OCI-LY7 (cell line): ENCODE results near the gene BICC1.

Experiments
- CTCF ChIP-seq: fragments of 200-600 bp; sonication (generic); conservative IDR thresholded peaks from 2 replicates; pipeline ENCODE4 v1.5.1; 2014; ENCODE audit warnings: mild to moderate bottlenecking, antibody characterized with exemption, low read length, moderate library complexity, mixed read lengths
- EZH2phosphoT487 ChIP-seq: fragments of 200-600 bp; sonication (generic); IDR thresholded peaks from 2 replicates; pipeline ENCODE4 v1.6.1; 2018; ENCODE audit warnings: low read depth, borderline replicate concordance, mild to moderate bottlenecking, mixed run types, antibody characterized with exemption, low read length, moderate library complexity, mixed read lengths

DNA sequence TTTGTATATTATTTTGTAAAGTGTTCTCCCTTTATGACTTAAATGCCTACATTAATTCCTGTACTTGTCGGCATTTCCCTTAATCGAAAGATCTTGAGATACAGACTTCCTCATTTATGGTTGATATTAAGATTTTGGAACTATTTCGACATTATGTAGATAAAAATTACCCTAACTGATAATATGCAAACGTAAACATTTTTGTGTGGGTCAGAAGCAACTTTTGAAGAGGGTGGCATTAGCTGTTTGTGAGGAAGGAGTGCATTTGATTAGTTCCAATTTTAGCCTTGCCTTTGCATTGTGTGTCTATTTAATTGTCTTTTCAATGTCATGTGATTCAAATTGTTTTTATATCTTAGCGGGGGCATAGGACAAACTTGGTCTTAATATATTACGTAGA lies 114.7 kb downstream of the BICC1 start:
- TF ChIP-seq CTCF (no peak), EZH2phosphoT487 (no peak)
